ENCODE results near the gene CEPT1.

DNA sequence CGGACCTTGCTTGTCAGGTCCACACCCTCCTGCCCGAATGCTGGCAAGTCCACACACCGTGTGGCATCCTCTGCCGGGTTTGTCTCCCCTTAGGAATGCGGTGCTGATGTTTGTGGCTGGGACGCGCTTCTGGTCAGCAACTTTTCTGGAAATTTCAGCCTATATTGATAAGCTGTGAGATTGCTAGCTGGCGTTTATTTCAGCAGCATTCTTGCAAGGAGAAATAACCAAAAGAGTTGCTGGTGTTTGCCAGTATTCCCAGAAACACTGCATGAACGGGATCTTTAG is 601 bp downstream of the CEPT1 start:
- TF ChIP-seq, protein P1, sequence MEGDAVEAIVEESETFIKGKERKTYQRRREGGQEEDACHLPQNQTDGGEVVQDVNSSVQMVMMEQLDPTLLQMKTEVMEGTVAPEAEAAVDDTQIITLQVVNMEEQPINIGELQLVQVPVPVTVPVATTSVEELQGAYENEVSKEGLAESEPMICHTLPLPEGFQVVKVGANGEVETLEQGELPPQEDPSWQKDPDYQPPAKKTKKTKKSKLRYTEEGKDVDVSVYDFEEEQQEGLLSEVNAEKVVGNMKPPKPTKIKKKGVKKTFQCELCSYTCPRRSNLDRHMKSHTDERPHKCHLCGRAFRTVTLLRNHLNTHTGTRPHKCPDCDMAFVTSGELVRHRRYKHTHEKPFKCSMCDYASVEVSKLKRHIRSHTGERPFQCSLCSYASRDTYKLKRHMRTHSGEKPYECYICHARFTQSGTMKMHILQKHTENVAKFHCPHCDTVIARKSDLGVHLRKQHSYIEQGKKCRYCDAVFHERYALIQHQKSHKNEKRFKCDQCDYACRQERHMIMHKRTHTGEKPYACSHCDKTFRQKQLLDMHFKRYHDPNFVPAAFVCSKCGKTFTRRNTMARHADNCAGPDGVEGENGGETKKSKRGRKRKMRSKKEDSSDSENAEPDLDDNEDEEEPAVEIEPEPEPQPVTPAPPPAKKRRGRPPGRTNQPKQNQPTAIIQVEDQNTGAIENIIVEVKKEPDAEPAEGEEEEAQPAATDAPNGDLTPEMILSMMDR (conservative IDR thresholded peaks at IDR 0.05): no peak
- no peak for TF ChIP-seq EZH2 (IDR thresholded peaks at IDR 0.05; ENCODE audit: low read depth)
